ENCODE results near the gene TSPAN32.
"Not testable (repeated sequence)": the region's sequence is repeated elsewhere in the genome, so short reads cannot be mapped to it uniquely, and the experiment has no call there.

The TSPAN32 gene

DNA sequence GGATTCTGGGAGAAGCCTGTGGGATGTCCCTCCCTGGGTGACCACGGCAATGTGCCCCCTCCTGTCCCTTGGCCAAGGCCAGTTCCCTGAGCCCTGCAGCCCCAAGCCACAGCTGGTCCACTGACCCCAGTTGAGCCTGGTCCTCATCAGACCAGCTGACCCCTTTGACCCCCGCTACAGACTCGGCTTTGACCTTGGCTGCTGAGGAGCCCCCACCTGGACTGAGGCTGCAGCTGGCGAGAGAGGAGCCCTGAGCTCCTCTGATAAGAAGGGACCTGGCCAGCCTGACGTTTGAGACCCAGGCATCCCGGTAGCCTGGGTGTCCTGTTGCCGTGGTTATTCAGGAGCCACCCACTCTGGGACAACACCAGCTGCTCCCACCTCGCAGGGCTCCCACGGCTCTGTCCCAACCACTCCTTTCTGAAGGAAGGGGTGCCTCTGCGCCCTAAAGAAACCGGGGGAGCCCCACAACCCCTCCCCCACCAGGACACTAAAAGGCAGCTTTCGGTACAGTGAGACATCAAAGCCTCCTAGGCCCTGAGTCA, 34.4 kb upstream of the TSPAN32 start:
- DNase-seq: no peak

DNA sequence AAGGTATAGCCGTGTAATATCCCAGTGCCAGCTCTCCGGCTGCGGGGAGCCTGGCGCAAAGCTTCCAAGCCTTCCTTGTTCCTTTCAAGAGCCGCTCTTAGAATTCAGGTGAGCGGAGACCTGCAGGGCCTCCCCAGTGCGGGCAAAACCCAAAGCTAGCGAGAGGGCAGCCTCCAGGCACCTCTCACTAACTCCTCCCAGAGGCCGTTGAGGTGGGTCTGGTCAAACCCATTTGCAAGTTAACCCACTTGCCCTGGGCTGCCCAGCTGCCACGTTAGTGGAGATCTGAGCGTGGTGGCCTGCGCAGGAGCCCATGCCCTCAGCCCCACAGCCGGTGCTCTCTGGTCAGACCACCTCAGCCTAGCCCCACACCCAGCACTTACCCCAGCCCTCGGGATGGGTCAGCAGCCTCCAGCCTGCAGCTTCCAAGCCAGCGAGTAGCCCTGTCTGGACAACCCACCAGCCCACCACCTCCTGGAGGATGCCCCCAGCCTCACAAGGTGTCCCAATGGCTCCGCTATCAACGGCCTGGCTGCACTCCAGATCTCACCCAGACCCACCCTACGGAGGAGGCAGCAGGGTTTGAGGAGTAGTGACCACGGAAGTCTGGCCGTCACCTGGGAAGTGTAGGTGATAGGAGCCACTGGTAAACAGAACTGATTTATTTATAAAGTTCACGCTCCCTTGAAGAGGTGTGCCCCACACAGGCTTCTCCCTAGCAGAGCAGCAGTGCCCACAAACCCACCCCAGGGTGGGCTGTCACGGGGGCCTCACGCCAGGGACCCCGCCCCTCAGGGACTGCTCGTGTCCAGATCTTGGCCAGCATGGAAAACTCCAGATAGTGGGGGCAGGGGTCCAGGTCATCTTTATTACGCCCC, 33.7 kb upstream of the TSPAN32 start:
- no peak for DNase-seq

DNA sequence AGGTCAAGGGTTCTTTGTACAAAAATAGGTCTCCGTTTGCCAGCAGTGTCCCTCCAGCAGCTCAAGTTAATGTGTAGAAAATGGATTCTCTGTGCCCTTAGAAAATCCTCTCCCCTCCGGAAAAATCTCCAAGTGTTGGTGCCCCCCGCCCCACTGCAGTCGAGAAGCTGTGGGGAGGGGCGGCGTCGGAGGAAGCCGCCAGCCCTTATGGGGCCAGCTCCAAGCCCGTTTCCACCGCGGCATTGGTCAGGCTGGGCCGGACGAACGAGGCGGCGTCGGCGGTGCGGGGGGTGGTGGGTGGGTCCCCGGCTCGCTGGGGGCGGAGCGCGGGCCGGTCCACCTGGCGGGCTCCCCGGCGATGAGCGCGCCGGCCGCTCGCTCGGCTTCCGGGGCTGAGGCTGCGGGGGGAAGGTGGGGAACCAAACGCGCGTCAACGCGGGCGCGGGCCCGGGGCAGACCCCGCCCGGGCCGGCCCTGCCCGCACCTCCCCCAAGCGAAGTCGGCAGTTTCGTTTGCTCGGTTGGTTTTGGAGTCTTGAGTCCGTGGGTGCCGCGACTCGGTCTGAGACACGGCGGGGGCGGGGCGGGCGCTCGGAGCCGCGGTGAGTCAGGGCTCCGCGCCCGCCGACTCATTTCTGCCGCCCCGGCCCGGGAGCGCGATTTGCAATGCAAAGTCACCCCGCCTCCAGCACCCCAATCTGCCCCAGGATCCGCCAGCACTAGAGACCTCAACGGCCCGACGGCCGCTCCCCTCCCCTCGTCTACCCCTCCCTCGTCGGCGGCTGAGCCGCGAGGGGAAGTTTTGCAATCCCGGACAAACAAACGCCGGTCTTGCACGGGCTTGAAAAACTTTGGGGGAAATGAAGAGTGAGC, 32.8 kb upstream of the TSPAN32 start:
- peak; percentile 85 for DNase-seq

DNA sequence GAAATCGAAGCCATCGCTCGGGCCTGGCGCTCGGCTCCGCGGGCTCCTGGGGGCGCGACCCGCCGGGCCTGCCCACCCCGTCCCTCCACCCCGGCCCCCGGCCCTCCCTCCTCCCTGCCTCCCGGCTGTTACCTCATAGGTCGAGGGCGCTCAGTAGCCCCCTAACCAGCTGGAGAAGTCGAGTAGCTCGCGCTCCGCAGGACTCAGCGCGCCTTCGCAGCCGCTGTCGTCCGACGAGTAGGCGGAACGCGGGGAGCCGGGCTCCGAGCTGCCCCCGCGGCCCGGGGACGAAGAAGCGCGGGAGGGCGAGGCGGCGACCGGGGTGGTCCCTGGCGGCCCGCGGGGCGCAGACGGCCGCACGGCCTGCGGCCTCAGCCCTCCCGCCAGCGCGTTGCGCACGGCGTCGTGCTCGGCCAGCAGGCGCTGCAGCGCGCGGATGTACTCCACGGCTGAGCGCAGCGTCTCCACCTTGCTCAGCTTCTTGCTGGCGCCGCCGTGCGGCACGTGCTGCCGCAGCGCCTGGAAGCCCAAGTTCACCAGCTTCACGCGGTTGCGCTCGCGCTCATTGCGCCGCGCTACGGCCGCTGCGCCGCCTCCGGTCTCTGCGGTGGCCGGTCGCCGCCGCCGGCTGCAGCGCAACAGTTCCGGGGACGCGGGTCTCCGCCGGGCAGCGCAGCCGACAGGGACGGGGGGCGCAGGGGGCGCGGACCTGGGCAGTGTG, 32.1 kb upstream of the TSPAN32 start:
- peak; percentile 84 for DNase-seq

DNA sequence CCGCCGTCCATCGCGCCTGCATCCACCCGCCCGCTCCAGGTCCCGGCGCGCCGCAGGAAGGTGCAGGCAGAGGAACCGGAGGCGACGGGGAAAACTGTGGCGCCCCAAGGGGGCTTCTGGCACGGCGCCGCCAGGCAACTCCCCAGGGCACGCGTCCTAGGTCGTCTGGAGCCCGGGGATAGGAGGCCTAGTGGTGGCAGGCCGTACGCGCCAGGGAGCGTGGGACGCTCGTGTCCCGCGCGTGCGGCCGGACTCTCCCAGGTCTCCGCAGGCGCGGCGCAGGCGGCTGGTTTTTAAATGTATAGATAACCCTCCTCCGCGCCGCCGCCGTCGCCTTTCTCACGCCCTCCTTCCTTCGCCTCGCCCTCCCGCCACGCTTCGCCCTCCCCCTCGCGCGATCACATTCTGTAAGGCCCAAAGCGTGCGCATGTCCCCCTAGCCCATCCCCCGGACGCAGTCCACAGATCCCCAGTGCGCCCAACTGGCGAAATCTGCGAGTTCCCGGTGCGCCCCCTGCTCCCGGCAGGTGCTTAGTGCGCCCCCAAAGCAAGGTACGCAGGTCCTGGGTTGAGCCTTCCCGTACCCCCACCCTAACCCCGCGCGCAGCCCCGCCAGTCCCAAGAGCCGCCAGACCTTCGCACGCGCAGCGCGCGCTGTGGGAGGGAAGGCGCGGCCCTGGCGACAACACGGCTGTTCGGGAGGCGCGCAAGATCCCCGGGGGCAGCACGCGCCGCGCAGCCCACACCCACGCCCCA, 31.3 kb upstream of the TSPAN32 start, which contains the start of gene ASCL2:
Gene ASCL2 (minus strand): TSS at position 267 of the 755 bp plus-strand sequence. CDS start 256 bp downstream, at position 11.
- peak; percentile 49 for DNase-seq

DNA sequence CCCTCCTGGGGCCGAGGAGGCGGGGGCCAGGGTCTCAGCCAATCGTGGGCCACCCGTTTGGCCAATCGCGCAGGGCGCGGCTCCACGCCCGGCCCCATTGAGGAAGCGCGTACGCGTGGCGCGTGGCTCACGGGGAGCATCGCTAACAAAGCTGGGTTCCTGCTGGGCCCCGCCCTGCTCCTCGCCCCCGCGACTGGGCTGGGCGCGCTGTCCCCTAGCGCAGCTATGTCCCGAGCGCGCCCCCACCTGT, 30.8 kb upstream of the TSPAN32 start:
- DNase-seq: peak; percentile 64

DNA sequence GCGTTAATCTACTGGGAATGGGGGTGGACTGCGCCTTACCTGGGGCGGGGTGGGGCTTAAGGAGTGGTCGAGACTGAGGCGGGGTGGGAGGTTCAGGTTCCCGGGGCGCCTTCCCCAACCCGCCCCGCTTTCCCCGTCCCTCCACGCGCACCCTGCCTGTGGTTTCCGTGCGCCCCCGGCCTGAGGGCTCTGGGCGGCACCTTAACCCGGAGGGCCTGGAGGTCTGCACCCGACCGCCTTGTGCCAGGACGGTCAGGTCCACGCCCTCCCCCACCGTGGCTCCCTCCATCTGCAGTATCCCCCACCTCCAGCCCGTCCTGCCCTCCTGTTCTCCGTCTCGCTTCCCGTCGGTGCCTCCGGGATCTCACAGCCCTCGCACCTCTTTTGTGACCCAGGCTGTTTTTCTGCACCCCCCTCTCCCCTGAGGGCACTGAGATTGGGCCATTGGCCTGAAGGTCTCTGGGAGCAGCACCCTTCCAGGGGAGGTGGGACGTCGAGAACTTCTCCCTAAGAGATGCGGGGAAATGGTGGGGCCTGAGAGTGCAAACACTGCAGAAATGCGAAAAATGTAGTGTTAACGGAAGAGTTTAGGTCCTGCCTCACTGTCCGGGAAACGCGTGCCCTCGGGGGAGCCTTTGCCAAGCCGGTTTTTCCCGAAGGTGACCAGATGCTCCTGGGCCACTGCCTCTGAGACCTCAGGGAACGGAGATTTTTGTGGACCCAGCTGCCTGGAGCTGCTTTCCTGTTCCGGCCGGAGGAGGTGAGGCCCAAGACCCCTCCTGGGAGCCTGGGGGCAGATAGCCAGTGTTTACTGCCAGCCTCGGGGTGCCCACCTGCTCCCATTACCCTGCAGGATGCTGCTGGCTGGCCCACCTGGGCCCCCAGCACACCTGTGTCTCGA, 30.2 kb upstream of the TSPAN32 start:
- no peak for DNase-seq

DNA sequence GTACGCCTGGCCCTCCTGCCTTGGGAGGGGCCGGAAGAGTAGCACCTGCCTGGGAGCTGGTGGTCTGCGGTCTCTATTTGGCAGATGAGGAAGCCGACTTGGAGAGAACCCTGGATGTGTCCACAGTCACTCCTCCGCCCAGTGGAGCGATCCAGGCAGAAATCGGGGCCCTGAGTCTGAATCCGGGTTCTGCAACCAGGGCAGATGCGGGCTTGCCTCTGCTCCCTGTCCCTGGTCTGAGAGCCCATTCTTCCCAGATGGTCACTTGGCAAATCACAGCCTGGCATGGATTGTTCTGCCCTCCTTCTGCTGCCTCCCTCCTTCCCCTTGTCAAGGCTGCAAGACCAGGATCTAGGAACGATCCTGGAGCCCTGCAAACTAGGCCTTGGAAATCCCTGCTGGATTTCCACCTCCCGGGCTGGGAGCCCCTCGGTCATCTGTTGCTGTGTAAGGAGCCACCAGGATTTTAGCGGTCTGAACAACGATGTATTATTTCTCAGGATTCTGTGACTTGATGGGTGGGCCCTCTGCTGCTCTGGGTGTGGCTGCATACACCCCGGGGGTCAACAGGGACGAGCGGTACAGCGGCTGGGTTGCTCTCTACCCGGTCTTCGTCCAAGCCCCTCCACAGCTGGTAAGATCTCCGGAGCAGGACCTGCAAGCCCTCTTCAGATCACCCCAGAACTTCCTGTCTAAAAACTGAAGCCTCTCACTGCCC, 29.4 kb upstream of the TSPAN32 start:
- no peak for DNase-seq

DNA sequence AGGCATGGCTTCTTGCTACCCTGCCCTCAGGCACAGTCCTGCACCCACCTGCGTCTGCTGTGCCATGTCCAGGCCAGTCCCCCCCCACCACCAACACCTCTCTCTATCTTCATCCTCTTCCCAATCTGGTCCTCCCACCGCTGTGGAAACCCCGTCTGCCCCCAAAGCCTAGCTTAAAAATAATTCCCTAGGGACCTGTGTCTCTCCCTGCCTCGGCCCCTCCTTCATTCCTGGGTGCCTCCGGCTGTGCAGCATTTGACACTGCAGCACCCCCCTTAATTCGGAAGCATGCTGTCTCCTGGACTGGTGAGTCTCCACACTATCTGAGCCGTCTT, 28.9 kb upstream of the TSPAN32 start:
- DNase-seq: no peak

DNA sequence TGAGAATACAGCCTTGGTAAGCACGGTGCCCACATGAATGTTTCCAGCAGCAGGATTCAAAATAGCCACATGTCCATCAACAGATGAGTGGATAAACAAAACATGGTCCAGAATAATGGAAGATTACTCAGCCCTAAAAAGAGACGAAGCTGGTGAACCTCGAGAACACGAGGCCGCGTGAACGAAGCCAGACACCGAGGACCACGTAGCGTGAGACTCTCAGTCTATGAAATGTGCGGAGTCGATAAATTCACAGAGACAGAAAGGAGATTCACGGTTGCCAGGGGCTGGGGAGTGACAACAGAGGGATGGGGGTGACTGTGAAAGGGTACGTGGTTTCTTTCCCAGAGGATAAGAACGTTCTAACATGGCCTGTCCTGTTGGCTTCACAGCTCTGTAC, 28.5 kb upstream of the TSPAN32 start:
- no peak for DNase-seq

DNA sequence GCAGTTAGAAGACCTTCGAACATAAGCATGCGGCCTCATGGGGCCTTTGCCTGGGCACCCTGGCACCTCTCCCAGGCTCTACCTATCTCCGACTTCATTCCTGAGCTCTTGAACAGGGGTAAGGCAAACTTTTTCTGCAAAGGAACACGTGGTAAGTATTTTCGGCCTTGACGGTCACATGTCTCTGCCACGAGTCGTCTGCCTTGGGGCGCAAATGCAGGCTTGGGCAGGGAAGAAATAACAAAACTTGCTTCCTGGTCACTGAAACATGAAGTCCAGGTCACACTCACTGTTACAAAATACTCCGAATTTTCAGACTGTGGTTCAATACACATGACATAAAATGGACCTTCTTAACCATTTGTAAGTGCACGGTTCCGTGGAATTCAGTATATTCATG, 28.0 kb upstream of the TSPAN32 start:
- no peak for DNase-seq

DNA sequence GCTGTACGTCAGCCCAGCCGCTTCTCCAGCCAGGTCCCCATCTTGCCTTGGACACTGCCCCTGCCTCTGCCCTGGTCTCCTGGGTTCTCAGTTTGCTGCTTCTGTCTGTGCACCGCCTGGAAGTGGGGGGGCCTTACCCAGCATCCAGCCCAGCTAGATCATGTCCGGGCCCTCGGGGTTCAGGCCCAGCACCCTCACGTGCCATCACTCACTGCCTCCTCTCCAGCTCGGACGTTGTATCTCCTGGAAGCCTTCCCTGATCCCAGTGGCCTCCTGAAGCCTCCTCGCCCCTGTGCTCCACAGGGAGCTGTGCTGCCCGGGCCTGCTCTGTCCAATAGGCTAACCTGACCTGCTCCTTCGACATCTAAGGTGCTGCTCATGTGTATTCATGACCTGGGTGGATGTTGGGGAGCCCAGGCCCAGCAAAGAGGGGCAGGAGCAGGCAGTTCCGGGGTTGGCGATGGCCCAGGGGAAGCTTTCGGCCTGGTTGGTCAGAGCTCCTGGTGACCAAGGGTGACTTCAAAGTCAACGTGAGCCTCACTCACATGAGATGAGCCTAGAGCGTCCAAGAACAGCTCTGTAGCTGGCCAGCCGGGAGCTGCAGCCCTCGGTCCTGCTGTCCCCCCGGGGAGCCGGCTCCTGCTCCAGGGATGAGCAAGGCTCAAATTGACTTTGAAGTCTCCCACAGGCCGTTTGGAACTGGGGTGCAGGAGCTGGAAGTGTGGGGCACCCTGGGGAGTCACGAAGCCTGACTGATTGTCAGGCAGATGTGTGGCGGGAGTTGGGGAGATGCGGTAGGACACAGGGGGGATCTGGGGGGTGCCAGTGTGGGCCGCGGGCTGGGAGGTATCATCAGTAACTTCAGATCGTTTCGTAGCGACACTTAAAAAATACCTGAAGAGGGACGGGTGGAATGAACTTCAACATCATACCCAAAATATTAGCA, 26.2 kb upstream of the TSPAN32 start:
- no peak for DNase-seq

DNA sequence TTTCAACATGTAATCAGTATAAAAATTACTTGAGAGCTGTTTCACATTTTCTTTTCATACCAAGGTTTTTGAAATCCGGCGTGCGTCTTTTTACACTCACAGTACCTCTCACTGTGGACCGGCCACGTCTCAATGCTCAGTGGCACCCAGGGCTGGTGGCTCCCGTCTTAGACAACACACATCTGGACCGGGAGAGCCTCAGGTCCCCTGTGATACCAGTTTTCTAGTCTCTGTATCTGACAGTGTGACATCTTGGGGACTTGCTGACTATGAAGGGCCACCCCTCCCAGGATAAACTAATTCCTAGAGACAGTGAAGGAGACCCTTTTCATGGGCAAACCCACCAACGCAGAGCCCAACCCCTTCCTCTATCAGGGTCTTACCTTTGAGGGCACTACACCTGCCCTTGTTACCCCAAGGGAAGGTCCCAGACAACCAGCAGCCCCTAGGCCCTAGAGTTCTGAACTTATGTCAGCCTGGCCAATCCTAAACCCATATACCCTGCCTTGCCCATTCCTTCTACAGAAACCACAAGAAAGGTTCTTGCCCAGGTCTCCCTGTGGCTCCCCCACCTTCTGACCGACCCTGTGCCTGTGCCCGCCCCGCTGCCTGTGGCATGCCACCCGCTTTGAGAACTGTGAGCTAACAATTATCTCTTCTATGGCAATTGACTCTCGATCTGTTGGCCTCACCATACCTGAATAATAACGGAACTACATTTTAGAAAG, 25.4 kb upstream of the TSPAN32 start:
- DNase-seq: no peak

DNA sequence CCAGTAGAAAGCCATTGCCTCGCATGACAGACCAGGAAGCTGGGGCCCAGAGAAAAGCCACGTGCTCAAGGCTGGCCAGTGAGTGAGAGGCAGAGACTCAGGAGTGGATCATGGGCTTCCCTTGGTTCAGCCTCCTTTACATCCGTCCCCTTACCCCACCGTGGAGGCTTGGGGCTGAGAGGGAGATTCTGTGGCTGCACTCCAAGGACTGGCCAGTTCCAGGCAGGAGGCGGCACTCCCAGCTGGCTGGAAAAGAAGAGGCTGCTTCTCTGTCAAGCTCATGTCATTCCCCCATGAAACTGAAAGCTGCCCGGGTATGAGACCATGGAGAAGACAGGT, 24.8 kb upstream of the TSPAN32 start:
- no peak for DNase-seq

DNA sequence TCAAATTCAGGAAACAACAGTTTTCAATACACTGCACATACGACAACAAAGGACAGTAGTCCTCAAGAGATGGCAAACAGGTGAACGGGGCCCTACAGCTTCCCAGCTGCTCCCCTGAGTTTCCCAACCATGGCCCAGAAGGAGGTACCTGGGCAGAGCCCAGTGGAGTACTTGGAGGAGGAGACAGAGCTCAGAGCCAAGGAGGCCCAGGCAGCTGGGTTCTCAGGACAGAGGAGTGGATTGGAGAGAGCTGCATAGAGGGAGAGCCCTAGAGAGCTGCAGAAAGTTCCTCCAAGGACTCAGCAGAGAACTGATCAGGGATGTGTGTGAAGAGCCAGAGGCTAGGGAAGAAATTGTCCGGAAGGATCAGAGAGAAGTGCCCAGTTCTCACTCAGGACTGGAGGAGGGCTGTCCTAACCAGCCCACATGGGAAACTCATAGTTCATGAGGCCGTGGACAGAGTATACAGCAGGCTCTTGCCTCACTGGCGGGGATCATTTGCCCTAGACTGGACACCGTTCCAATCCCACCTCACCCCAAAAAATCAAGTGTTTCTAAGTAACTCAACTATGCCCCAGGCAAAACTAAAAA, 23.8 kb upstream of the TSPAN32 start:
- no peak for DNase-seq

DNA sequence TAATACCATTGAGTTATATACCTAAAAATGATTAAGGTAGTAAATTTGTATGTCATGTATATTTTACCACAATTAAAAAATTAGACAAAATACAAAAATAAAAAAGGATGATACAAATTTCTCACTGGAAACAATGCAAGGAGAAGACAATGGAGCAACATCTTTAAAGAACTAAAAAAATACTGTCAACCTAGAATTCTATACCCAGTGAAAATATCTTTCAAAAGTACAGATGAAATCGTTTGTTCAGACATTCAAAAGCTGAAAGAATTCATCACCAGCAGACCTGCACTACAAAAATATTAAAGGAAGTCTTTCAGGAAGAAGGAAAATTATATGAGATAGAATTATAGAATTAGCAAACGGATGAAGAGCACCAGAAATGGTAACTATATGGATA, 21.6 kb upstream of the TSPAN32 start:
- no peak for DNase-seq

DNA sequence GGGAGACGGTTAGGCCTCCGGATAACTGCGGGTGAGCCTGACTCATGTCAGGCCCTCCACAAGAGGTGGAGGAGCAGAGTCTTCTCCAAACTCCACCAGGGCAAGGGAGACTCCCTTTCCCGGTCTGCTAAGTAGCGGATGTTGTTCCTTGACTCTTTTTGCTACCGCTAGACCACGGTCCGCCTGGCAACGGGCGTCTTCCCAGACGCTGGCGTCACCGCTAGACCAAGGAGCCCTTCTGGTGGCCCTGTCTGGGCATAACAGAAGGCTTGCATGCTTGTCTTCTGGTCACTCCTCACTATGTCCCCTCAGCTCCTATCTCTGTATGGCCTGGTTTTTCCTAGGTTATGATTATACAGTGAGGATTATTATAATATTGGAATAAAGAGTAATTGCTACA, 15.5 kb upstream of the TSPAN32 start:
- not testable (repeated sequence) for DNase-seq

DNA sequence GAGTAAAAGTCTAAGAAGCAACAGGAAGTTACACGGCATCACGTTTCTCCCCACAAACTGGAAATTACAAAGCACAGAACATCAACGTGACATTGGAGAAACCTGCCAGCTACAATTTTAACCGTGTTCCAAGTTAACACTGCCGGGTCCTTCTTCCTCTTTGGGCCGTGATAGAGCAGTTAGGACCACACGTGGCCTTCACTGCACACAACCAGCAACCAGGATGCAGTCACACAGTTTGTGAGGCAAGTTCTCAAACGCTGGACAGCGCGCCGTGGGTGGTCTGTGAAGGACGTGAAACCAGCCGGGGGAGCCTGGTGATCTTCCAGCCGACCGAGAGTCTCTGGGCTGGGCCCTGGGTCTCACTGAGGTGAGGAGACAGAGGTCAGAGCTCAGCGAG, 14.7 kb upstream of the TSPAN32 start:
- DNase-seq: peak; percentile 51

DNA sequence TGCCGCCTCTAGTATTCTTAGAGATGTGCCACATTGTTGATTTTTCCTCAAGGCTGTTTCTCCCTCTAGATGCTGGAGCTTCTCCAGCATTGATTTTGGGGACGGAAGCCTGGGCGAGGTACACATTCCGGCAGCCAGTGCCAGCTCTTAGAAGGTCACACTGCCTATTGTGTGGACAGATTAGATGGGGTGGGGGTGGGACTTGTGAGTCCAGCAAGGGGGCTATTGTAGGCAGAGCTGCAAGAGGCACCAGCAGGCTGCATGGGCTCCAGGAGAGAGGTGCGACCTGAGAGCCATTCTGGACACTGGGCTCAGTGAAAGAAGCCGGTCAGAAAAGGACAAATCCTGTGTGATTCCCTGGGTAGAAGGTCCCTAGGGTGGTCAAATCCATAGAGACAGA, 12.5 kb upstream of the TSPAN32 start:
- DNase-seq: no peak

Data from hematopoietic multipotent progenitor cell treated with erythropoietin and hydrocortisone succinate and interleukin-3 and kit ligand, for 4 days (in vitro differentiated cells).